SW 1271 (cell line): ENCODE results near the gene EIF5AL1.
"Not testable (repeated sequence)": the region's sequence is repeated elsewhere in the genome, so short reads cannot be mapped to it uniquely, and the experiment has no call there.

ENCODE experiments used
- DNase-seq, 2 experiments: peaks; one replicate each; lab custom pipeline; 2025; lab: John Stamatoyannopoulos, UW

Gene EIF5AL1

GRCh38 chr10:79509306-79509933 is 2.9 kb upstream of the EIF5AL1 start:
- DNase-seq: not testable (repeated sequence)

- not testable (repeated sequence) for DNase-seq
Measured at GRCh38 chr10:79509934-79510508, 2.3 kb upstream of the EIF5AL1 start.

GRCh38 chr10:79516532-79517205 is 4.3 kb downstream of the EIF5AL1 start:
- DNase-seq: not testable (repeated sequence)

DNA sequence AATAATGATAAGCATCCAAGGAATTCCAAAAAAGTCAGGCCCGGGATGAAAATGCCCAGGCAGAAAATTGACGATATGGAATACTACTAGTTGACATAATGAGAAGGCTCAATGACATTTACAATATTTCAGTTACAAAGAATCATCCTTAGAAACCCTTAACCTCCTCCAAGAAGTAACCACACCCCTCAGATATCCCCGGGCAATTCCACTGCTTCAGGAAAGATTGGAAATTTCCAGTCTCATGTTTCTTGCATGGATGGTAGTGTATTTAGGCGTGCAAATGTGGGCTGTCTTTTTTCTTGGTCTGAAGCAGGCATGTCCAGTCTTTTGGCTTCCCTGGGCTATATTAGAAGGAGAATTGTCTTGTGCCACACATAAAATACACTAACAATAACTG is 5.2 kb downstream of the EIF5AL1 start:
- not testable (repeated sequence) for DNase-seq

GRCh38 chr10:79521751-79522150 is 9.4 kb downstream of the EIF5AL1 start:
- not testable (repeated sequence) for DNase-seq

DNA sequence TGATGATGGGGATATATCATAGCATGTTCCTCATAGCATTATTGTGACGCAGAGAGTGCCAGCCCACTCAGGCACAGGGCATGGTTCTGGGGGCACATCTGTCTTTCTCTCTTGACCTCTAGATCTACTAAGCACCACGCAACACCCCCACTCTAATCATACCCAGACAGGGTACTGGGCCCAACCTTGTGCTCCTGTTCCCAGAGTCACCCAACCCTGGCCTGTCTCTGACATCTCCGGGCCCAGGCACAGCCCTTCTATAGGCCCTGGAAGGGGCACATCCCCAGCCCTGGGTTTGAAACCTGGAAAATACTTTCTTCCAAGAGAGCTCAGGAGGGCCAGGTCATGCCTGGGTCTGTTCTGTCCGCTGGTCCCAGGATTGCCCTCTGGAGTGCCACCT is 10.1 kb downstream of the EIF5AL1 start:
- not testable (repeated sequence) for DNase-seq

- not testable (repeated sequence) for DNase-seq
Measured at GRCh38 chr10:79523157-79523853, 11.0 kb downstream of the EIF5AL1 start.

- not testable (repeated sequence) for DNase-seq
Measured at GRCh38 chr10:79525049-79525710, 12.8 kb downstream of the EIF5AL1 start.

DNA sequence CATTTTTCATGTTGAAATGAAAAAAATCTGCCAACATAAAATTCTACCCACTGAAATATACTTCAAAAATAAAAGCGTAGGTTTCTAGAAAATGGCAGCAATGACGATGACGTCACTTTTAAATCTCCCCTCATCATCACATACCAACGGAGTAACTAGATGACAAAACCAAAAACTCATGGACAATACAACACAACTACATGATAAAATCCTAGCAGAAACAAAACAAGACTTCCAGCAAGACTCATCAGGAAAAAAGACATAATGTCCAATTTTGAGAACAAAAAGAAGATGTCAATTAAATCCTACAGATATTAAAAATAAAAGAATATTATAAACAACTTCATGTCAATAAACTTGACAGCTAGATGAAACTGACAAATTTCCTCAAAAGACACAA is 15.9 kb downstream of the EIF5AL1 start:
- not testable (repeated sequence) for DNase-seq

GRCh38 chr10:79533142-79533902 is 21.0 kb downstream of the EIF5AL1 start:
- DNase-seq: not testable (repeated sequence)

- not testable (repeated sequence) for DNase-seq
Measured at GRCh38 chr10:79533903-79534175, 21.5 kb downstream of the EIF5AL1 start.

GRCh38 chr10:79538311-79538710 is 26.0 kb downstream of the EIF5AL1 start:
- not testable (repeated sequence) for DNase-seq

DNA sequence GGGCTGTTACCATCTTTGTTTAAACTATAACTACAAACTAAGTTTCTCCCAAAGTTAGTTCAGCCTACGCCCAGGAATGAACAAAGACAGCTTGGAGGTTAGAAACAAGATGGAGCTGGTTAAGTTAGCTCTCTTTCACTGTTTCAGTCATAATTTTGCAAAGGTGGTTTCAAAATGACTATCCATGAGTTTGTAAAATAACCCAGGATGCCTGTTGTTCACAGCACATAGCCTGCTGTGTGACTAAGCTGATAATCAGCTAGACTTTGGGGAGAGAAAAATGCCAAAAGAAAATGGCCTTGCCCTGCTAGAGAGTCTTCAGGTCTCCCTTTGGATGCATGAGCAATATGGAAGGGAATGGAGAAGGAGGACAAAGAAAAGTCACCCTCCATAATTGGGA is 28.6 kb downstream of the EIF5AL1 start:
- DNase-seq: not testable (repeated sequence)

- DNase-seq: no peak
Measured at GRCh38 chr10:79542626-79543025, 30.3 kb downstream of the EIF5AL1 start.

- not testable (repeated sequence) for DNase-seq
Measured at GRCh38 chr10:79544408-79544807, 32.1 kb downstream of the EIF5AL1 start.

DNA sequence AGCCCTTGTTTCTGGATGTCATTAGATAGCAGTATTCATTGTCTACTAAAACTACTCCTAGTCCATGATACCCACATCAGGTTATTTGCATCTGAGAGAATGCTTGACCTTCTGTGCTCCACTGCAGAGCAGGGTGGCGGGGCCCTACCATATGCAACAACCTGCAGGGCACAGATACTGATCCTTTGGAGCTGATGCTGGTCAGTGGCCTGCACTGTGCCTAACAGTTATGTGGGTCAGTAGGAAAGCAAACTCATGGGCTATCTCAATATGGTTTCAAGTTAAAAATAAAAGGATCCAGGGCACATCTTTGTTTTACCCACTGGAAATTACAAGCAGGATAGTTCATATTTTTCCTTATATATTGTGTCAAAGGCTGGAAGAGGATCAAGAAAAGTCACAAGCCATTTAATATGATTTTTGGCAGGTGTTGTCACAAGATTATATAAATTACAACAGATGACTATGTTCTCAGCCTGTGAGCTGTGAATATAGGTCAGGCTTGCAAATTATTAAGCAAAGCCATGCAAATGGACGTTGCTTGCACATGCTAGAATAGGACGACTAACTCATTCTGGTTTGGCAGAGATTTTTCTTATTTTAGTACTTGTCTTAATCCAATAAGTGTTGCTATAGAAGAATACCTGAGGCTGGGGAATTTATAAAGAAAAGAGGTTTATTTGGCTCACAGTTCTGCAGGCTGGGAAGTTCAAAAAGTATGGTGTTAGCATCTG is 32.8 kb downstream of the EIF5AL1 start:
- not testable (repeated sequence) for DNase-seq

- DNase-seq: not testable (repeated sequence)
Measured at GRCh38 chr10:79547128-79547527, 34.8 kb downstream of the EIF5AL1 start.

- DNase-seq: no peak
Measured at GRCh38 chr10:79547973-79548372, 35.6 kb downstream of the EIF5AL1 start.

DNA sequence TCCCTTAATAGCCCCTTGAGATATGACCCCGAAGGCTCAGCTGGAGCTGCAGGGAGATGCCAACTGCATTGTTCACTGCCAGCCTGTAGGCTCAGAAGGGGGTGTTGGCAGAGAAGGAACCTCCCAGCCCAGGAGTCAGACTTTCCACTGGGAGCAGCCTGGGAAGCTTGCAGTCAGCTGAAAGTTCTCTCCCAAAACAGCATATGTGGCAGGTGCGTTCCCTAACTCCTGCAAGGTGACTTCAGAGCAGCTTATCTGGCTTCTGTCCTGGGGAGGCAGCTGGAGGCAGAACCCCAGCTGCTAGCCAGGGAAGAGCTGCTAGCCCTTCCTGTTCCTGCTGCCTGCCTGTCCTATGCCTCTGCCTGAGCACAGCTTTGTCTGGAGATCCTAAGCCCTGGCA is 39.8 kb downstream of the EIF5AL1 start:
- no peak for DNase-seq

GRCh38 chr10:79555354-79556309 is 43.3 kb downstream of the EIF5AL1 start:
- DNase-seq: no peak
